ENCODE data around the gene SDS.
A peak's percentile ranks its signal among the peaks of the same experiment; 100 is the strongest.

The SDS gene

GRCh38 chr12:113424915-113425823 lies 21.5 kb upstream of the SDS start:
- TF ChIP-seq YY1 (IDR thresholded peaks at IDR 0.05; ENCODE audit: low read depth) (no peak), RAD21 (IDR thresholded peaks at IDR 0.05; ENCODE audit: low read depth) (peak; percentile 83)

- TF ChIP-seq YY1 (IDR thresholded peaks at IDR 0.05; ENCODE audit: low read depth) (no peak), CREB1 (IDR thresholded peaks at IDR 0.05; ENCODE audit: low read depth) (no peak), EGR1 (IDR thresholded peaks at IDR 0.05) (no peak), CEBPB (IDR thresholded peaks at IDR 0.05) (no peak), FOXM1 (IDR thresholded peaks at IDR 0.05; ENCODE audit: borderline replicate concordance, low read depth) (no peak), TEAD4 (IDR thresholded peaks at IDR 0.05) (no peak), EP300 (IDR thresholded peaks at IDR 0.05; ENCODE audit: borderline replicate concordance) (no peak), MAX (IDR thresholded peaks at IDR 0.05) (no peak), TCF12 (IDR thresholded peaks at IDR 0.05; ENCODE audit: low read depth) (no peak)
These were observed 20.8 kb upstream of the SDS start for GRCh38 chr12:113424456-113424855.

- TF ChIP-seq TAF1 (IDR thresholded peaks at IDR 0.05; ENCODE audit: low read depth), result no peak
- TF ChIP-seq YY1 (IDR thresholded peaks at IDR 0.05; ENCODE audit: low read depth), result no peak
- no peak for TF ChIP-seq EGR1 (IDR thresholded peaks at IDR 0.05)
- no peak for TF ChIP-seq CEBPB (IDR thresholded peaks at IDR 0.05)
- TF ChIP-seq ZBTB7A (IDR thresholded peaks at IDR 0.05; ENCODE audit: low read depth), result no peak
- TF ChIP-seq CREB1 (IDR thresholded peaks at IDR 0.05; ENCODE audit: low read depth), result no peak
These were observed 19.4 kb upstream of the SDS start for GRCh38 chr12:113422886-113423669.

GRCh38 chr12:113422030-113422885 lies 18.6 kb upstream of the SDS start, which contains the start of gene SDSL:
TSS of gene SDSL (plus strand) at chr12:113422380. CDS start at chr12:113427983, 5,603 bp downstream.
- TF ChIP-seq CREB1 (IDR thresholded peaks at IDR 0.05; ENCODE audit: low read depth) (no peak), ZBTB7A (IDR thresholded peaks at IDR 0.05; ENCODE audit: low read depth) (no peak), RAD21 (IDR thresholded peaks at IDR 0.05; ENCODE audit: low read depth) (no peak), REST (IDR thresholded peaks at IDR 0.05; ENCODE audit: low read depth) (peak; percentile 59), CEBPB (IDR thresholded peaks at IDR 0.05) (no peak), EP300 (IDR thresholded peaks at IDR 0.05; ENCODE audit: borderline replicate concordance) (no peak), TCF12 (IDR thresholded peaks at IDR 0.05; ENCODE audit: low read depth) (0 out of 2 replicates have a peak, but pooled peaks have one; percentile 28), NFIC (IDR thresholded peaks at IDR 0.05) (no peak; the same call in 1 of the 2 replicates), FOXM1 (IDR thresholded peaks at IDR 0.05; ENCODE audit: borderline replicate concordance, low read depth) (no peak), EGR1 (IDR thresholded peaks at IDR 0.05) (0 out of 2 replicates have a peak, but pooled peaks have one; percentile 1), MAX (IDR thresholded peaks at IDR 0.05) (peak; percentile 67), YY1 (IDR thresholded peaks at IDR 0.05; ENCODE audit: low read depth) (0 out of 2 replicates have a peak, but pooled peaks have one; percentile 22), TAF1 (IDR thresholded peaks at IDR 0.05; ENCODE audit: low read depth) (peak; percentile 64), TEAD4 (IDR thresholded peaks at IDR 0.05) (no peak)
- TF ChIP-seq, protein P1, sequence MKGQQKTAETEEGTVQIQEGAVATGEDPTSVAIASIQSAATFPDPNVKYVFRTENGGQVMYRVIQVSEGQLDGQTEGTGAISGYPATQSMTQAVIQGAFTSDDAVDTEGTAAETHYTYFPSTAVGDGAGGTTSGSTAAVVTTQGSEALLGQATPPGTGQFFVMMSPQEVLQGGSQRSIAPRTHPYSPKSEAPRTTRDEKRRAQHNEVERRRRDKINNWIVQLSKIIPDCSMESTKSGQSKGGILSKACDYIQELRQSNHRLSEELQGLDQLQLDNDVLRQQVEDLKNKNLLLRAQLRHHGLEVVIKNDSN (IDR thresholded peaks at IDR 0.05), result no peak

GRCh38 chr12:113420996-113421595 lies 17.4 kb upstream of the SDS start:
- TF ChIP-seq EP300 (IDR thresholded peaks at IDR 0.05; ENCODE audit: borderline replicate concordance), result no peak

DNA sequence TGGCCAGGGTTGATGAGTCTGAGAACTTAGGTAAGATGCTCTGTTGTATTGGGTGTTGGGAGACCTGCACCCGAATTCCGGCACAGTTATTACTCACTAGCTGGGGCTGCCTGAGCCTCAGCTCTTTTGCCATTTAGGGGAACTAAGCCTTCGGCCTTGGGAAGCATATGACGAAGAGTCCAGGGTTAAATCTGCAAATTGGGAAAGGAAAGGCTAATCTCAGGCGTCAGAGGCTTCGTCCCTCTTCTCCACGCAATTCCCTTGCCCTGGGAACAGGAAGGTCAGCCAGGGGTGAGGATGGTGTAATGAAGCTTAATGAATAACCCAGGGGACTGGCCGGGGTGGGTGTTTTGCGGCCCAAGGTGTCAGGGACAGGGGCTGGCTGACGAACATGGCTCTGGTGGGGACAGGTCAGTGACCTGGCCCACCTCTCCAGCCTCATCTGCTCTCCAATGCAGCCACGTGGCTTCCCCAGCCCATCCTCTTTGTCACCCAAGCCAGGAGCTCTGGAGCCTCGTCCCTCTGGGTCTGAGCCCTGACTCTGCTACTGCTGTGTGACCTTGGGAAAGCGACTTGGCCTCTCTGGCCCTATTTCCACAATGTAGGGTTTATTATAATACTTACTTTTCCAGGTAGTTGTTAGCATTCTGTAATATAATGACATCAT lies 14.7 kb upstream of the SDS start:
- TF ChIP-seq NFIC (IDR thresholded peaks at IDR 0.05), result no peak
- no peak for TF ChIP-seq EGR1 (IDR thresholded peaks at IDR 0.05)
- TF ChIP-seq MAX (IDR thresholded peaks at IDR 0.05), result no peak
- no peak for TF ChIP-seq REST (IDR thresholded peaks at IDR 0.05; ENCODE audit: low read depth)
- TF ChIP-seq RAD21 (IDR thresholded peaks at IDR 0.05; ENCODE audit: low read depth), result no peak
- TF ChIP-seq TAF1 (IDR thresholded peaks at IDR 0.05; ENCODE audit: low read depth), result no peak
